Lung (tissue), 12 donors: ENCODE data around the gene EML3. TPM values are rescaled to one million over a fixed set of nuclear protein-coding genes. Genes with fewer than 3 reads are reported as not detected.

Source experiments
- ATAC-seq: fragments of 200-7000 bp; cut with Tn5 transposase; one replicate; pipeline ENCODE4 v1.9.1; 2020; ENCODE audit warnings: moderate number of reproducible peaks; ENCODE audit not compliant: insufficient read depth, low FRiP score
- DNase-seq, 3 donors: peaks; one replicate each; pipeline ENCODE4 v3.0.0-alpha.2; 2013 to 2017
- H3K27ac ChIP-seq, 2 donors: one replicate each; pipeline ENCODE4 v1.5.1; 2013; ENCODE audit warnings: mild to moderate bottlenecking in 2 of 2, moderate library complexity in 2 of 2, control low read depth in 1 of 2, inconsistent platforms in 1 of 2, low read depth in 1 of 2, low read length in 1 of 2
- H3K27me3 ChIP-seq, 3 donors: one replicate each; pipeline ENCODE4 v1.5.1; 2013; ENCODE audit warnings: low read length in 2 of 3; ENCODE audit not compliant: control insufficient read depth in 3 of 3, insufficient read depth in 3 of 3
- H3K36me3 ChIP-seq, 4 donors: one replicate each; pipeline ENCODE4 v1.5.1; 2013; ENCODE audit warnings: low read length in 4 of 4, mild to moderate bottlenecking in 1 of 4, moderate library complexity in 1 of 4; ENCODE audit not compliant: control insufficient read depth in 4 of 4, insufficient read depth in 4 of 4
- H3K4me1 ChIP-seq, 5 donors: one replicate each; pipeline ENCODE4 v1.5.1; 2013; ENCODE audit warnings: low read length in 5 of 5, mild to moderate bottlenecking in 2 of 5, moderate library complexity in 1 of 5; ENCODE audit not compliant: control insufficient read depth in 5 of 5, insufficient read depth in 5 of 5
- H3K4me3 ChIP-seq: one replicate; pipeline ENCODE4 v1.5.1; 2013; ENCODE audit warnings: mild to moderate bottlenecking, control low read depth, moderate library complexity
- H3K9ac ChIP-seq, 2 donors: one replicate each; pipeline ENCODE4 v1.5.1; 2013; ENCODE audit warnings: low read length in 2 of 2, control low read depth in 1 of 2; ENCODE audit not compliant: insufficient read depth in 1 of 2
- H3K9me3 ChIP-seq, 4 donors: one replicate each; pipeline ENCODE4 v1.5.1; 2013; ENCODE audit warnings: low read length in 3 of 4, mild to moderate bottlenecking in 1 of 4, moderate library complexity in 1 of 4; ENCODE audit not compliant: control insufficient read depth in 4 of 4, insufficient read depth in 3 of 4
- CTCF ChIP-seq: IDR thresholded peaks from 2 replicates; pipeline ENCODE4 v1.5.1; 2012; ENCODE audit warnings: mild to moderate bottlenecking; ENCODE audit errors: control extremely low read depth, extremely low read depth
- WGBS, 2 donors: extraction: QIAGEN DNeasy Blood & Tissue Kit; methylation state at CpG; one replicate each; pipeline ENCODE4 v1.1.7; 2013; 5-methylcytosine and 5-hydroxymethylcytosine counted together
- polyA plus RNA-seq, 2 donors: library from polyadenylated mRNA; stranded (reverse); fragments of 200-250 nt; gene quantifications; one replicate each; pipeline ENCODE4 v1.2.1, GENCODE V29; 2013
- total RNA-seq, 2 donors: library from RNA; depleted of rRNA in 1 of 2; stranded (reverse); fragments of >200 nt in 1 of 2; gene quantifications; one replicate each; pipeline ENCODE4 v1.2.1, GENCODE V29; 2014 to 2021
- donor health status: control.
- donor health status: control.
- donor health status: Bipolar disorder and iron deficiency.
- donor health status: healthy.
- donor health status: DM: yes; HTN: yes; CAD: no.

The EML3 gene
- total and polyA plus RNA-seq, 4 donors, result 29.1 to 95.4 (median 62.9) TPM

GRCh38 chr11:62577046-62577714 is 35.4 kb downstream of the EML3 start:
- Histone ChIP-seq H3K27ac (peak overlapping the region; percentile 25 to 91), H3K9ac (no peak overlapping the region), H3K4me3 (no peak overlapping the region), H3K27me3 (no peaks in the 10 kb centered on the region), H3K9me3 (no peaks in the 10 kb centered on the region), H3K36me3 (peaks cover 2 to 27% (median 19%) of the 10 kb centered on the region in 4 donors), H3K4me1 (peaks cover 0 to 24% (median 12%) of the 10 kb centered on the region in 5 donors)
- WGBS, 2 donors, result 56 to 60% methylated on average over 12 of the region's 12 CpGs
- peak; percentile 40 to 76 (median 53) for DNase-seq
- ATAC-seq, result no peak
- no peak for TF ChIP-seq CTCF

GRCh38 chr11:62575837-62576236 is 36.7 kb downstream of the EML3 start:
- 84 to 89% methylated on average over 14 of the region's 14 CpGs for whole genome bisulfite sequencing, 2 donors
- ATAC-seq (no peak), DNase-seq (no peak)
- Histone ChIP-seq H3K4me3 (no peak overlapping the region), H3K9ac (no peak overlapping the region), H3K36me3 (peaks cover 2 to 28% (median 24%) of the 10 kb centered on the region in 4 donors), H3K4me1 (peaks cover 0 to 24% (median 15%) of the 10 kb centered on the region in 5 donors), H3K27ac (peak overlapping the region; percentile 13 to 91), H3K27me3 (no peaks in the 10 kb centered on the region), H3K9me3 (no peaks in the 10 kb centered on the region)
- TF ChIP-seq CTCF, result no peak

- no peak for DNase-seq
- Histone ChIP-seq H3K9me3 (no peaks in the 10 kb centered on the region), H3K27ac (peak overlapping the region; percentile 91 to 92), H3K27me3 (no peaks in the 10 kb centered on the region), H3K36me3 (peaks cover 2 to 34% (median 26%) of the 10 kb centered on the region in 4 donors), H3K9ac (peak overlapping the region in 1 of 2 donors; percentile 81), H3K4me1 (peaks cover 0 to 24% (median 15%) of the 10 kb centered on the region in 5 donors), H3K4me3 (no peak overlapping the region)
- WGBS, 2 donors, result 52 to 60% methylated on average over 16 to 17 of the region's 17 CpGs
- no peak for ATAC-seq
- no peak for TF ChIP-seq CTCF
These were observed 37.4 kb downstream of the EML3 start for GRCh38 chr11:62575156-62575555.
